Calu3 (cell line): ENCODE results near the gene LINGO4. TPM values are rescaled to one million over a fixed set of nuclear protein-coding genes. Genes with fewer than 3 reads are reported as not detected.

ENCODE experiments used
- BruUV-seq: library from RNA; stranded (reverse); fragments of 400-500 nt; replicated peaks from 2 replicates; lab custom pipeline; 2021; lab: Mats Ljungman, UMichigan
- CTCF ChIA-PET: fragments of 300-600 bp; sonication (Branson Sonifier 250); formaldehyde crosslinking; loops from one replicate; lab custom pipeline; 2022; ENCODE audit warnings: antibody characterized with exemption; lab: Charles Lee
- DNase-seq: peaks from one replicate; pipeline ENCODE4 v3.0.0; 2022
- H3K27ac Mint-ChIP-seq: one replicate; pipeline ENCODE4 v1.8.0; 2022; ENCODE audit warnings: mixed read lengths; ENCODE audit not compliant: unreplicated experiment
- H3K27me3 Mint-ChIP-seq: one replicate; pipeline ENCODE4 v1.8.0; 2022; ENCODE audit warnings: mixed read lengths; ENCODE audit not compliant: unreplicated experiment
- H3K36me3 Mint-ChIP-seq: one replicate; pipeline ENCODE4 v1.8.0; 2022; ENCODE audit warnings: mild to moderate bottlenecking, moderate library complexity, mixed read lengths; ENCODE audit not compliant: insufficient read depth, unreplicated experiment
- H3K4me1 Mint-ChIP-seq: one replicate; pipeline ENCODE4 v1.8.0; 2022; ENCODE audit warnings: mild to moderate bottlenecking, low read depth, mixed read lengths; ENCODE audit not compliant: unreplicated experiment
- H3K4me3 Mint-ChIP-seq: one replicate; pipeline ENCODE4 v1.8.0; 2022; ENCODE audit warnings: mild to moderate bottlenecking, low read depth, moderate library complexity, mixed read lengths; ENCODE audit not compliant: unreplicated experiment
- H3K9me3 Mint-ChIP-seq: one replicate; pipeline ENCODE4 v1.8.0; 2022; ENCODE audit warnings: low read depth, mixed read lengths; ENCODE audit not compliant: unreplicated experiment
- intact Hi-C: fragments of 100-400 bp; cut with micrococcal nuclease; formaldehyde crosslinking; loops from one replicate; pipeline ENCODE4 v1.10.0; 2022; ENCODE audit not compliant: unreplicated experiment
- total RNA-seq: library from RNA; stranded (reverse); gene quantifications from 2 replicates; pipeline ENCODE4 v1.2.3, GENCODE V29; 2022
- TF ChIP-seq, protein P1 (sequence below): fragments of 200-600 bp; IDR thresholded peaks from one replicate; pipeline ENCODE4 v1.8.0; 2022; ENCODE audit warnings: antibody characterized with exemption; ENCODE audit not compliant: unreplicated experiment

Gene LINGO4
- total RNA-seq, 1 experiment from 2014 or later: not detected

DNA sequence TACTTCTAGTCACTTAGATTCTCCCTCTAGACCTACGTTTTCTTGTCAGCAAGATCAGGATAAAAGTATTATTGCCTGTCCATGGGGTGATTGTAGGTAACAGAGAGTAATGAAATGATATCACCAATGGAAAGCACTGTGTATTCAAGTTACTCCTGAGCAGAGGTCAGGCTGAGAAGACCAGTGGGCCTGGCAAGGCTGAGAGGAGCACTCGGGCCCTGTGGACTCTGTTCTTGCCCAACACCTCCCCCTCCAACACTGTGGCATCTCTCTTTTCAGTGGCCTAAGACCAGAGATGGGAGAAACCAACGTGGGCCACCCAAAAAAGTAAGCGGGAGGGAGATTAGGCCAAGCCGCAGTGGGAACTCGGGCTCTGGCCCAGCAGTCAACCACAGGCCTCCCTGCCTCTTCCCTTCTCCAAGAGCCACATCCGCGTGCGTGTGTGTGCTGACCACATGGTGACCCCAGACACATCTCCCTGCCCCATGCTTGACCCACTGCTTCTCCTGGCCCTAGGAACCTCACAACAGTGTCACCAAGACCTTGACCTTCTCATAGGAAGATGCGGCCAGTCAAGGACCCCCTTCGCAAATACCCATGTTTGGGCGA is 14.1 kb upstream of the LINGO4 start:
- no peak for DNase-seq
- intact Hi-C loops: no loop called here
- no peak overlapping the region for H3K4me3 Mint-ChIP-seq
- BruUV-seq: no TSS peak
- H3K27ac Mint-ChIP-seq: no peak overlapping the region
- H3K36me3 Mint-ChIP-seq: no peaks in the 10 kb centered on the region
- no peaks in the 10 kb centered on the region for H3K9me3 Mint-ChIP-seq
- CTCF ChIA-PET: interaction anchor here (1.3 to 2.4 kb wide), 2 partner anchors 17 to 29 kb away, joined by 3 to 12 read pairs; partner anchors contain the start of gene TDRKH
- TF ChIP-seq, protein P1, sequence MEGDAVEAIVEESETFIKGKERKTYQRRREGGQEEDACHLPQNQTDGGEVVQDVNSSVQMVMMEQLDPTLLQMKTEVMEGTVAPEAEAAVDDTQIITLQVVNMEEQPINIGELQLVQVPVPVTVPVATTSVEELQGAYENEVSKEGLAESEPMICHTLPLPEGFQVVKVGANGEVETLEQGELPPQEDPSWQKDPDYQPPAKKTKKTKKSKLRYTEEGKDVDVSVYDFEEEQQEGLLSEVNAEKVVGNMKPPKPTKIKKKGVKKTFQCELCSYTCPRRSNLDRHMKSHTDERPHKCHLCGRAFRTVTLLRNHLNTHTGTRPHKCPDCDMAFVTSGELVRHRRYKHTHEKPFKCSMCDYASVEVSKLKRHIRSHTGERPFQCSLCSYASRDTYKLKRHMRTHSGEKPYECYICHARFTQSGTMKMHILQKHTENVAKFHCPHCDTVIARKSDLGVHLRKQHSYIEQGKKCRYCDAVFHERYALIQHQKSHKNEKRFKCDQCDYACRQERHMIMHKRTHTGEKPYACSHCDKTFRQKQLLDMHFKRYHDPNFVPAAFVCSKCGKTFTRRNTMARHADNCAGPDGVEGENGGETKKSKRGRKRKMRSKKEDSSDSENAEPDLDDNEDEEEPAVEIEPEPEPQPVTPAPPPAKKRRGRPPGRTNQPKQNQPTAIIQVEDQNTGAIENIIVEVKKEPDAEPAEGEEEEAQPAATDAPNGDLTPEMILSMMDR: no peak
- peaks cover 51% of the 10 kb centered on the region for H3K27me3 Mint-ChIP-seq
- peaks cover 8% of the 10 kb centered on the region for H3K4me1 Mint-ChIP-seq

DNA sequence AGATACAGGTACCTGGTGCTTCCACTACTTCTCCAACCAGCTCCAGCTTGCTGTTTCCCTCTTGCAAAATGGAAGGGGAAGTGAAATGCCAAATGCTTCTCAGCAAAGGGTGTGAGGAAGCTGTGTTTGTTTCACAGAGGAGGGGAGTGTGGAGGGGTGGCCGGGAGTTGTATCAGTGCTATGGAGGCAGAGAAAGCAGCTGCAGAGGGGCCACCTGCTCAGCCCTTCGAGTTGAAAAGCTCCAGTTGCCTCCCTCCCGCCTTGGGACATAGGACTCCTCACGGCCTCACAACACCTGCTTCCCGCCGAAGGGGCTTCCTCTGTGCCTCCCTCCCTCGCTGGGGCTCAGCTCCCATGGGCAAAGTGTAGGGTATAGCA is 12.1 kb upstream of the LINGO4 start:
- BruUV-seq: no TSS peak
- TF ChIP-seq, protein P1: no peak
- no peak overlapping the region for H3K27ac Mint-ChIP-seq
- no peak for DNase-seq
- H3K9me3 Mint-ChIP-seq: no peaks in the 10 kb centered on the region
- H3K36me3 Mint-ChIP-seq: no peaks in the 10 kb centered on the region
- CTCF ChIA-PET: no interaction called here
- no peak overlapping the region for H3K4me3 Mint-ChIP-seq
- intact Hi-C loops: no loop called here
- peaks cover 8% of the 10 kb centered on the region for H3K4me1 Mint-ChIP-seq
- peaks cover 52% of the 10 kb centered on the region for H3K27me3 Mint-ChIP-seq

DNA sequence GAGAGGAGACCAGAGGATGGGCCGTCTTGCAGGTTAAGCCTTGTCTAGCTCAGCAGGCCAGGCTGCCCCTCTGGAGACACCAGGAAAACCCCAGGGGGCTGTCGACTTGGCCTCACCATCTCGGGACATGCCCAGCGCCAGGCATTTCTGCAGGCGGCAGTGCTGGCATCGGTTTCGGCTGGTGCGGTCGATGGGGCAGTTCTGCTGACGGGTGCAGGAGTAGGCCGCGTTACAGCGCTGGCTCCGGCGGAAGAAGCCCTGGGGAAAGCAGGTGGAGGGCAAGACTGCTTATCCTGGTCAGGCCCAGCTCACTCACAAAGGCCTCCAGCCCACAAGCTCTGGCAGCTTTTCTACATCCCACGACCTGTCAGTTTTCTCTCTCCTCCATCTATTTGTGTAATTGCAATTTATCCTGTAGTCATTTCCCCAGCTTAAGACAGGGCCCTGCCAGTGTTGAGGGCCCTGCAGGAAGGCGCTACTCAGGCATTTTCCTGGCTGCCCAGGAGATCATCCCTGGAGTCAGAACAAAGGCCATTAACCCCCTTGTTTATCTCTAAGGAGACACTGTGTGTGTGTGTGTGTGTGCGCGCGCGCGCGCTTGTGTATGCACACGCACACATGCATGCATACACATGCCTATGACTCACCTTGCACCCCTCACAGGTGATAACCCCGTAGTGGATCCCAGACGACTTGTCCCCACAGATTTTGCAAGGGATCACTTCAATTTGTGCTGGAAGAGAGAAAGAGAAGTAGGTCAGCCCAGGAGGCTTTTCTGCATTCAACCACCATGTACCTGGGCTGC is 11.5 kb upstream of the LINGO4 start:
- no peak for DNase-seq
- peaks cover 8% of the 10 kb centered on the region for H3K4me1 Mint-ChIP-seq
- no peaks in the 10 kb centered on the region for H3K36me3 Mint-ChIP-seq
- TF ChIP-seq, protein P1: no peak
- H3K27ac Mint-ChIP-seq: no peak overlapping the region
- H3K4me3 Mint-ChIP-seq: no peak overlapping the region
- H3K27me3 Mint-ChIP-seq: peaks cover 47% of the 10 kb centered on the region
- CTCF ChIA-PET: no interaction called here
- BruUV-seq: no TSS peak
- H3K9me3 Mint-ChIP-seq: no peaks in the 10 kb centered on the region
- intact Hi-C loops: no loop called here

DNA sequence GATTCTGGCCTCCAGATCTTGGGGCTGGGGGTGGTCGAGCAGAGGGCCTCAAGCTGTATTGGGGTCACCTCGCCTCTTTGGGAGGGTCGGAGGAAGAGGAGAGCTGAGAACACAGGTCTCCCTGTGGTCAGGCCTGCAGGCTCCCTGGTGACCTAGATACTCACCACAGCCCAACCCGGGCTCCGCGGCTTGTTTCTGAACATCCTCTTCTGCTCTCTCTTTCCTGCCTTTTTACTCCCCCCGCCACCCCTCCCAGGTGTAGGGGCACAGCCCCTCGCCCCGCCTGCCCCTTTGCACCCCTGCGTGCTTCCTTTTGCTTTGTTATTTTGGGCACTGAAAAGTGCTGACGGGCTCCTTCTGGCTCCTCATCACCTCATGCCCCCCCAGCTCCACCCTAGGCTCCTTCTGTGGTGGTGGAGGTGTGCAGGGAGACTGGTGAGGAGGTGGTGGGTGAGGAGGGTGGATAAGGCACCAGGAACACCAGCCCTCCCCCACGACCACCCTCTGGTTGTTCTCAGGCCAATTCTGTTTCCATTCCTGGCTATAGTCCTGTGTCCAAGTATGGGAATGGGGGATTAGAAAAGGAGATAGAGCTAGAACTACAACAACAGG is 10.6 kb upstream of the LINGO4 start:
- BruUV-seq: no TSS peak
- Mint-ChIP-seq H3K4me3 (no peak overlapping the region), H3K27me3 (peaks cover 47% of the 10 kb centered on the region), H3K36me3 (no peaks in the 10 kb centered on the region), H3K9me3 (no peaks in the 10 kb centered on the region), H3K27ac (no peak overlapping the region), H3K4me1 (peaks cover 8% of the 10 kb centered on the region)
- TF ChIP-seq, protein P1: no peak
- no peak for DNase-seq
- intact Hi-C loops: no loop called here
- CTCF ChIA-PET: no interaction called here
